ENCODE data around the gene LYPD6B. TPM values are rescaled to one million over a fixed set of nuclear protein-coding genes. Genes with fewer than 3 reads are reported as not detected.

Gene LYPD6B
- total and polyA plus RNA-seq, 2 donors (not counting 3 experiments of a cell fraction or from before 2014, with no cell fraction given), result not detected

DNA sequence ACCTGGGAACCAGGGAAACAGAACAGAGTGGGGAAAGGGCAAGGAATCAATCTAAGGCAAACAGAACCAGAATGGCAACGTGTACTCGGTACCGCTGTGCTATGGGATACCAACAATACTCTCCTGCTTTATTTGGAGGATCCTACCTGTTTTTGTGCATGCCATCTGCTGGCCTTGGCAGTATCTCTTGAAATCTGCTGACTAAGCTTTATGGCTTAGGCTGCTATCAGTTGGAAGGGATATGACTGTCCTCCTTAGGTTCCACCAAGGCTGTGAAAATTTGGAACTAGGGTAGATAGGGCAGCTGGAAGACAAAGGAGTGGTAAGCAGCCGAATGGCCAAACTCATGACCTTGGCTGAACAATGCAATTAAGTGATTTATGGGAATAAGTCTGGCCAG, 220.6 kb downstream of the LYPD6B start:
- Histone ChIP-seq H4K20me1 (replicated peaks; ENCODE audit: control insufficient read depth, extremely low read depth, insufficient read depth, low read length) (no peaks in the 10 kb centered on the region), H2AFZ (ENCODE audit: low read depth, low read length) (no peak overlapping the region), H3K79me2 (ENCODE audit: control insufficient read depth, insufficient read depth, low read length) (no peaks in the 10 kb centered on the region), H3K9me3 (replicated peaks; ENCODE audit: control insufficient read depth, insufficient read depth, low read length) (no peaks in the 10 kb centered on the region), H3K9ac (replicated peaks; ENCODE audit: extremely low read depth, insufficient read depth, low read length) (no peak overlapping the region), H3K4me1 (ENCODE audit: control insufficient read depth, extremely low read depth, insufficient read depth, low read length) (no peaks in the 10 kb centered on the region), H3K4me2 (ENCODE audit: insufficient read depth, low read length) (no peak overlapping the region), H3K36me3 (ENCODE audit: control insufficient read depth in 2 of 2, extremely low read depth in 1 of 2, insufficient read depth in 2 of 2, low read length in 2 of 2) (no peaks in the 10 kb centered on the region), H3K4me3 (replicated peaks in 1 of 3; ENCODE audit: insufficient read depth in 1 of 3, low read depth in 1 of 3, low read length in 3 of 3) (no peak overlapping the region), H3K27ac (ENCODE audit: insufficient read depth, low read depth, low read length) (no peak overlapping the region), H3K27me3 (ENCODE audit: control insufficient read depth in 2 of 2, insufficient read depth in 2 of 2, low read length in 2 of 2) (no peaks in the 10 kb centered on the region), H3K9me1 (replicated peaks; ENCODE audit: control insufficient read depth, extremely low read depth, insufficient read depth, low read length) (no peaks in the 10 kb centered on the region)
- dilution Hi-C loops (cut with MboI; ENCODE audit: extremely low pct_ligation_motif_present, low sequenced_read_pairs), result no loop called here
- no TSS peak for BruUV-seq (replicated peaks)
- TF ChIP-seq JUN (IDR thresholded peaks at IDR 0.05; ENCODE audit: borderline replicate concordance, insufficient read depth, insufficient read length, low read depth) (no peak), POLR2A (IDR thresholded peaks at IDR 0.05; ENCODE audit: low read depth, low read length) (no peak), POLR2AphosphoS5 (IDR thresholded peaks at IDR 0.05; ENCODE audit: insufficient read depth, low read depth, low read length) (no peak), EZH2 (IDR thresholded peaks at IDR 0.05; ENCODE audit: borderline replicate concordance, low read depth, low read length, severe bottlenecking) (no peak)
- TF ChIP-seq, protein P1, sequence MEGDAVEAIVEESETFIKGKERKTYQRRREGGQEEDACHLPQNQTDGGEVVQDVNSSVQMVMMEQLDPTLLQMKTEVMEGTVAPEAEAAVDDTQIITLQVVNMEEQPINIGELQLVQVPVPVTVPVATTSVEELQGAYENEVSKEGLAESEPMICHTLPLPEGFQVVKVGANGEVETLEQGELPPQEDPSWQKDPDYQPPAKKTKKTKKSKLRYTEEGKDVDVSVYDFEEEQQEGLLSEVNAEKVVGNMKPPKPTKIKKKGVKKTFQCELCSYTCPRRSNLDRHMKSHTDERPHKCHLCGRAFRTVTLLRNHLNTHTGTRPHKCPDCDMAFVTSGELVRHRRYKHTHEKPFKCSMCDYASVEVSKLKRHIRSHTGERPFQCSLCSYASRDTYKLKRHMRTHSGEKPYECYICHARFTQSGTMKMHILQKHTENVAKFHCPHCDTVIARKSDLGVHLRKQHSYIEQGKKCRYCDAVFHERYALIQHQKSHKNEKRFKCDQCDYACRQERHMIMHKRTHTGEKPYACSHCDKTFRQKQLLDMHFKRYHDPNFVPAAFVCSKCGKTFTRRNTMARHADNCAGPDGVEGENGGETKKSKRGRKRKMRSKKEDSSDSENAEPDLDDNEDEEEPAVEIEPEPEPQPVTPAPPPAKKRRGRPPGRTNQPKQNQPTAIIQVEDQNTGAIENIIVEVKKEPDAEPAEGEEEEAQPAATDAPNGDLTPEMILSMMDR (IDR thresholded peaks at IDR 0.05; ENCODE audit: extremely low read depth in 1 of 2, insufficient read depth in 1 of 2, low read depth in 1 of 2, low read length in 2 of 2), result no peak
- intact Hi-C loops (cut with micrococcal nuclease), result no loop called here
- ChIA-PET CTCF (no interaction called here), POLR2A (no interaction called here)
- no peak for FAIRE-seq
- DNase-seq (ENCODE audit: low read depth, low spot score), result no peak

DNA sequence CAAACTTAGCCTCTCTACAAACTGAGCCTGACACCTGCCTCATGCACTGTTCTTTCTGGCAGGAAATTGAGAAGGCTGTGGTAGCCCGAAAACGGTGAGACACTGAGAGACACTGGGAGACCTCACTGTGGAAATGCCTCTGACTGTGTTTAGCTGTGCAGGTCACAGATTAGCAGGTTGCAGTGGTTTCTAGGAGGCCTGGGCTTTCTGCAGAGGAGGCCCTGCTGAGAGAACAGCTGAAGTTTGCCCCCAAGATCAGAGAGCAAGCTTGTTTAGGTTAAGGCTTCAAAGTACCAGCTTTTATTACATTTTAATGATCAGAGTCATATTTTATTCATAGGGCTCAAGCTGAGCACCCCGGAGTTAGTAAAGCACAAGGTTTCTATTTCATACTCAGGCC, 223.2 kb downstream of the LYPD6B start:
- Histone ChIP-seq H3K9me1 (replicated peaks; ENCODE audit: control insufficient read depth, extremely low read depth, insufficient read depth, low read length) (no peaks in the 10 kb centered on the region), H3K9me3 (replicated peaks; ENCODE audit: control insufficient read depth, insufficient read depth, low read length) (no peaks in the 10 kb centered on the region), H3K36me3 (ENCODE audit: control insufficient read depth in 2 of 2, extremely low read depth in 1 of 2, insufficient read depth in 2 of 2, low read length in 2 of 2) (no peaks in the 10 kb centered on the region), H3K27ac (ENCODE audit: insufficient read depth, low read depth, low read length) (no peak overlapping the region), H3K4me3 (replicated peaks in 1 of 3; ENCODE audit: insufficient read depth in 1 of 3, low read depth in 1 of 3, low read length in 3 of 3) (no peak overlapping the region), H3K4me1 (ENCODE audit: control insufficient read depth, extremely low read depth, insufficient read depth, low read length) (no peaks in the 10 kb centered on the region), H3K79me2 (ENCODE audit: control insufficient read depth, insufficient read depth, low read length) (no peaks in the 10 kb centered on the region), H2AFZ (ENCODE audit: low read depth, low read length) (no peak overlapping the region), H3K27me3 (ENCODE audit: control insufficient read depth in 2 of 2, insufficient read depth in 2 of 2, low read length in 2 of 2) (no peaks in the 10 kb centered on the region), H4K20me1 (replicated peaks; ENCODE audit: control insufficient read depth, extremely low read depth, insufficient read depth, low read length) (no peaks in the 10 kb centered on the region), H3K9ac (replicated peaks; ENCODE audit: extremely low read depth, insufficient read depth, low read length) (no peak overlapping the region), H3K4me2 (ENCODE audit: insufficient read depth, low read length) (no peak overlapping the region)
- POLR2A ChIA-PET, result no interaction called here
- intact Hi-C loops (cut with micrococcal nuclease), result no loop called here
- dilution Hi-C loops (cut with MboI; ENCODE audit: extremely low pct_ligation_motif_present, low sequenced_read_pairs), result no loop called here
- CTCF ChIA-PET, result no interaction called here
- BruUV-seq (replicated peaks), result no TSS peak
- FAIRE-seq, result no peak
- TF ChIP-seq EZH2 (IDR thresholded peaks at IDR 0.05; ENCODE audit: borderline replicate concordance, low read depth, low read length, severe bottlenecking), result no peak
- TF ChIP-seq JUN (IDR thresholded peaks at IDR 0.05; ENCODE audit: borderline replicate concordance, insufficient read depth, insufficient read length, low read depth), result no peak
- no peak for TF ChIP-seq MYC (IDR thresholded peaks at IDR 0.05; ENCODE audit: low read depth, low read length)
- TF ChIP-seq POLR2AphosphoS5 (IDR thresholded peaks at IDR 0.05; ENCODE audit: insufficient read depth, low read depth, low read length), result no peak
- no peak for TF ChIP-seq GATA2 (IDR thresholded peaks at IDR 0.05; ENCODE audit: insufficient read depth, insufficient read length, low read depth, low read length)
- TF ChIP-seq FOS (IDR thresholded peaks at IDR 0.05; ENCODE audit: borderline replicate concordance, insufficient read depth, low read length), result no peak
- TF ChIP-seq, protein P2, sequence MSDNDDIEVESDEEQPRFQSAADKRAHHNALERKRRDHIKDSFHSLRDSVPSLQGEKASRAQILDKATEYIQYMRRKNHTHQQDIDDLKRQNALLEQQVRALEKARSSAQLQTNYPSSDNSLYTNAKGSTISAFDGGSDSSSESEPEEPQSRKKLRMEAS (IDR thresholded peaks at IDR 0.05; ENCODE audit: insufficient read depth, insufficient read length), result no peak
- TF ChIP-seq, protein P1 (IDR thresholded peaks at IDR 0.05; ENCODE audit: extremely low read depth in 1 of 2, insufficient read depth in 1 of 2, low read depth in 1 of 2, low read length in 2 of 2), result no peak
- no peak for TF ChIP-seq POLR2A (IDR thresholded peaks at IDR 0.05; ENCODE audit: low read depth, low read length)
- no peak for DNase-seq (ENCODE audit: low read depth, low spot score)

Data from endothelial cell of umbilical vein (primary cell).